ENCODE results near the gene SYNE1. TPM values are rescaled to one million over a fixed set of nuclear protein-coding genes. Genes with fewer than 3 reads are reported as not detected.
"Not testable (repeated sequence)": the region's sequence is repeated elsewhere in the genome, so short reads cannot be mapped to it uniquely, and the experiment has no call there.

Gene SYNE1
- polyA plus RNA-seq, 5 donors, result 62.3 to 107 (median 90.2) TPM

DNA sequence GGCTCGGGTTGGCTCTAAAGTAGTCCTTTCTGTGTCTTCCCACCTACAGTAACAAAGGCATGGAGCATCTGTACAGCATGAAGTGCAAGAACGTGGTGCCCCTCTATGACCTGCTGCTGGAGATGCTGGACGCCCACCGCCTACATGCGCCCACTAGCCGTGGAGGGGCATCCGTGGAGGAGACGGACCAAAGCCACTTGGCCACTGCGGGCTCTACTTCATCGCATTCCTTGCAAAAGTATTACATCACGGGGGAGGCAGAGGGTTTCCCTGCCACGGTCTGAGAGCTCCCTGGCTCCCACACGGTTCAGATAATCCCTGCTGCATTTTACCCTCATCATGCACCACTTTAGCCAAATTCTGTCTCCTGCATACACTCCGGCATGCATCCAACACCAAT lies 538.5 kb downstream of the SYNE1 start:
- DNase-seq, result no peak

GRCh38 chr6:152096863-152097496 lies 540.2 kb downstream of the SYNE1 start:
- no peak for DNase-seq

GRCh38 chr6:152094992-152095592 lies 542.1 kb downstream of the SYNE1 start:
- no peak for DNase-seq

DNA sequence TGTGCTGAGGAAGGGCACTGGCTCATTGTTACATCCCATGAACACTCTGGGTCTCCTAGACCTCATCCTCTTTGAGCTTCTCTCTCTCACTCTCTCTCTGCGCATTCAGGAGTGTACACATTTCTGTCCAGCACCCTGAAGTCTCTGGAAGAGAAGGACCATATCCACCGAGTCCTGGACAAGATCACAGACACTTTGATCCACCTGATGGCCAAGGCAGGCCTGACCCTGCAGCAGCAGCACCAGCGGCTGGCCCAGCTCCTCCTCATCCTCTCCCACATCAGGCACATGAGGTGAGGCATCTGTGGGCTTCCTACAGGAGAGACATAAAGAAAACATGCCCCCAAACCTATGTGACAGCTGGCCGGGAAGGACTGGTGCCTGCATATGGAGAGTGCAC lies 542.9 kb downstream of the SYNE1 start:
- no peak for DNase-seq

- DNase-seq, result no peak
These were observed 543.5 kb downstream of the SYNE1 start for GRCh38 chr6:152093711-152094110.

GRCh38 chr6:152091851-152092341 lies 545.3 kb downstream of the SYNE1 start:
- DNase-seq, result no peak

DNA sequence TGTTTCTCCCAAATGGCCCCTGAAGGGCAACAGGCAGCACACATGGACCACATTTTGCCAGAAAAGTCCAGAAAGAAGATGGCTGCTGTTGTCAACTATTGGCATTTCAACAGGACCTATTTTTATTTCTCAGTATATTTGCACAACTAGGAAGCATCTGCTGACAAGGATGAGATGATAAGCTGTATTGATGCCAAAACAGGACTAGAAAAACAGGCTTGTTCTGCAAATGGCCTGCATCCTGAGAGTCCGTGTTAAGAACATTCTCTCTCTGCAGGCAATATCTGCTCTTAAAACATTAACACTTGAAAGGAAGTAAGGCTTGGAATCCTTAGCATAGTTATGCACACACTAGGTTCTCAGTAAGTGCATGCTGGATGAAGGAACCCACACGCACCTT lies 546.0 kb downstream of the SYNE1 start:
- no peak for DNase-seq

GRCh38 chr6:152089992-152090391 lies 547.2 kb downstream of the SYNE1 start:
- DNase-seq, result no peak

GRCh38 chr6:152087701-152088100 lies 549.5 kb downstream of the SYNE1 start:
- DNase-seq, result no peak

DNA sequence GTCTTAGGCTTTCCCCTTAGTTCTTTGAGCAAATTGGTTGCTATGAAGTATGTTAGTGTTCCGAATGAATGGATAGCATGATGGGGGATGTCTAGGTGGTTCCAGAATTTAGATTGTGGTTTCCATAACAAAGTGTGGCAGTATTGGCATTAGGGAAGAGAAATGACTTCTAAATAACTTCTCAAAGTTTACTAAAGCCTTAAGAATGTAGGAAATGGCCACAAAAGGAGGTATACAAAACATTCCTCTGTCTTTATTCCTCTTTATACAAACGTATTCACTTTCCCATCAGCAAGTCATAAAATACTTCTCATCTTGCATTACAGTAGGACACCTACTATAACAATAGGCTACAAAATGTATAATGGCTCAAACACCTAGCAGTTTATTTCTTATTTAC lies 550.1 kb downstream of the SYNE1 start:
- DNase-seq, result no peak

DNA sequence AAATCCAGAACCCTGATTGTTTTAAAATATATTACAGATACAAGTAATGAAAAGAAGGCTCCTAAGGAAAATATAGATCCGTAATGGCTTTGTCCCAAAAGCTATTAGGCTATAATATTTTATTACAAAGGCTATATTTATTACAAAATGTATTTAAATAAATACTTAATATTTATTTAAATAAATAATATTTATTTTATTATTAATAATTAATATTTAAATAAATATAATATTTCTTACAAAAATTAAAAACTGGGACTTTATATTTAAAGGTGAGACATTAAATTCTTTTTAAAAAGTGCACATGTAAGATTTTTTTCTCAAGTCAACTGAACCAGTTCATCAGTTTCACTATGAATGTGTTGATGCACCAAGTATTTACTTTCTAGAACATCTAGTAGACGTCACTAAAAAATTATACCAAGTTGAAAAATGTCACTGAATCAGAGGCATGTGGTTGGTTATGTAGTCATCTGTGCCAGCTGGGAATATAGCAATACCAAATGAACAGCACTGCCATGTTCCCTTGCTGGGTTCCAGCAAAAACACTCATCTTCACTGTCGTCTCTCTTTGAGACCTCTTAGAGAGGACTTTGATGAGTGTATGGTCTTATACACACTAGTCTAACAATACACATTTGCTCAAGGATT lies 550.8 kb downstream of the SYNE1 start:
- DNase-seq, result no peak

GRCh38 chr6:152085451-152085921 lies 551.7 kb downstream of the SYNE1 start:
- no peak for DNase-seq

- no peak for DNase-seq
These were observed 558.4 kb downstream of the SYNE1 start for GRCh38 chr6:152078804-152079203.

DNA sequence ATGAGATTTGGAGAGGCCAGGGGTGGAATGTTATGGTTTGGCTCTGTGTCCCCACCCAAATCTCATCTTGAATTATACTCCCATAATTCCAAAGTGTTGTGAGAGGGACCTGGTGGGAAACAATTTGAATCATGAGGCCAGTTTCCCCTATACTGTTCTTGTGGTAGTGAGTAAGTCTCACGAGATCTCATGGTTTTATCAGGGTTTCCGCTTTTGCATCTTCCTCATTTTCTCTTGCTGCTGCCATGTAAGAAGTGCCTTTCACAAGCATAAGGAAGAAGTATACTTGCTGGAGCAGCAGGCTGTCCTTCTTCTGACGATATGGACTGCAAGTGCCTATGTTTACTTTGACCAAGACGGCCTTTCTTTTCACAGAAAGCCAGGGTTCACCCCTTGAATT lies 559.2 kb downstream of the SYNE1 start:
- DNase-seq, result no peak

GRCh38 chr6:152076242-152076641 lies 560.9 kb downstream of the SYNE1 start:
- not testable (repeated sequence) for DNase-seq

- DNase-seq, result no peak
These were observed 565.3 kb downstream of the SYNE1 start for GRCh38 chr6:152071843-152072242.

Other genes with a start within 250 kb of the SYNE1 start
- 10 to 100 TPM; 27.6 to 39.7 (median 37.5) TPM for gene MYCT1, start 60.5 kb upstream of the SYNE1 start, polyA plus RNA-seq (ENCODE audit: insufficient read depth in 1 of 5, insufficient read length in 5 of 5, low replicate concordance in 1 of 5)
- gene VIP, start 113.4 kb upstream of the SYNE1 start, polyA plus RNA-seq (ENCODE audit: insufficient read depth in 1 of 5, insufficient read length in 5 of 5, low replicate concordance in 1 of 5), result 1 to 10 TPM; 3.2 to 4.2 (median 3.5) TPM

All from right lung (tissue), 5 donors.